Suprapubic skin (tissue), 4 donors: Measurements from ENCODE around the gene FKBP5. TPM values are rescaled to one million over a fixed set of nuclear protein-coding genes. Genes with fewer than 3 reads are reported as not detected.
"Not testable (repeated sequence)": the region's sequence is repeated elsewhere in the genome, so short reads cannot be mapped to it uniquely, and the experiment has no call there.

Source experiments
- DNase-seq, 2 donors: peaks; one replicate each; pipeline ENCODE4 v3.0.0-alpha.2; 2019; ENCODE audit warnings: low spot score in 2 of 2
- H3K27ac ChIP-seq: fragments of 200-600 bp; sonication (generic); one replicate; pipeline ENCODE4 v1.5.1; 2019
- H3K27me3 ChIP-seq: fragments of 200-600 bp; sonication (generic); one replicate; pipeline ENCODE4 v1.5.1; 2019
- H3K36me3 ChIP-seq: fragments of 200-600 bp; sonication (generic); one replicate; pipeline ENCODE4 v1.5.1; 2019
- H3K4me1 ChIP-seq: fragments of 200-600 bp; sonication (generic); one replicate; pipeline ENCODE4 v1.5.1; 2019
- H3K4me3 ChIP-seq: fragments of 200-600 bp; sonication (generic); one replicate; pipeline ENCODE4 v1.5.1; 2019; ENCODE audit warnings: mild to moderate bottlenecking
- H3K9me3 ChIP-seq: fragments of 200-600 bp; sonication (generic); one replicate; pipeline ENCODE4 v1.5.1; 2019
- CTCF ChIP-seq, 2 donors: fragments of 200-600 bp in 1 of 2; fragments of 450-650 bp in 1 of 2; sonication (generic) in 1 of 2; IDR thresholded peaks; one replicate each; pipeline ENCODE4 v1.5.1; 2016 to 2019; ENCODE audit warnings: antibody characterized with exemption in 2 of 2, mild to moderate bottlenecking in 1 of 2, moderate library complexity in 1 of 2
- EP300 ChIP-seq: sonication (generic); formaldehyde crosslinking; IDR thresholded peaks from one replicate; pipeline ENCODE4 v1.6.1; 2017; ENCODE audit warnings: antibody characterized with exemption
- POLR2A ChIP-seq, 2 donors: fragments of 450-650 bp; IDR thresholded peaks; one replicate each; pipeline ENCODE4 v1.6.1; 2017; ENCODE audit warnings: antibody characterized with exemption in 2 of 2, mild to moderate bottlenecking in 2 of 2, moderate library complexity in 2 of 2
- POLR2AphosphoS5 ChIP-seq, 3 donors: sonication (generic); formaldehyde crosslinking; IDR thresholded peaks; one replicate each; pipeline ENCODE4 v1.6.1; 2017; ENCODE audit warnings: antibody characterized with exemption in 3 of 3
- WGBS: methylation state at CpG from one replicate; pipeline ENCODE4 v1.1.5; 2018; 5-methylcytosine and 5-hydroxymethylcytosine counted together
- total RNA-seq, 4 donors: library from RNA; depleted of rRNA; stranded (reverse); fragments of >200 nt; gene quantifications; one replicate each; pipeline ENCODE4 v1.1.0, GENCODE V29; 2016

FKBP5 gene
- total RNA-seq, 4 donors from 2014 or later = 198 to 321 (median 244) TPM

GRCh38 chr6:35673755-35674154 is 15.0 kb downstream of the FKBP5 start:
- H3K4me1 ChIP-seq = peaks cover 66% of the 10 kb centered on the region
- TF ChIP-seq POLR2A (IDR thresholded peaks at IDR 0.05) = no peak
- TF ChIP-seq CTCF (IDR thresholded peaks at IDR 0.05) = no peak
- no peak for TF ChIP-seq POLR2AphosphoS5 (IDR thresholded peaks at IDR 0.05)
- no peak for TF ChIP-seq EP300
- peaks cover 33% of the 10 kb centered on the region for H3K36me3 ChIP-seq
- H3K9me3 ChIP-seq = no peaks in the 10 kb centered on the region
- 85% methylated on average over 1 of the region's 1 CpG for WGBS
- no peak overlapping the region for H3K27ac ChIP-seq
- no peaks in the 10 kb centered on the region for H3K27me3 ChIP-seq
- DNase-seq = no peak
- no peak overlapping the region for H3K4me3 ChIP-seq

GRCh38 chr6:35673284-35673666 is 15.4 kb downstream of the FKBP5 start:
- Histone ChIP-seq H3K4me1 (peaks cover 66% of the 10 kb centered on the region), H3K36me3 (peaks cover 28% of the 10 kb centered on the region)
- H3K27ac ChIP-seq, H3K27me3 ChIP-seq, DNase-seq, H3K4me3 ChIP-seq, H3K9me3 ChIP-seq: not testable (repeated sequence)
- 97% methylated on average over 2 of the region's 2 CpGs for WGBS

- 95% methylated on average over 9 of the region's 9 CpGs for WGBS
- Histone ChIP-seq H3K4me1 (peaks cover 51% of the 10 kb centered on the region), H3K36me3 (peaks cover 44% of the 10 kb centered on the region)
- H3K9me3 ChIP-seq, H3K27ac ChIP-seq, H3K27me3 ChIP-seq, DNase-seq, H3K4me3 ChIP-seq: not testable (repeated sequence)
Observed at GRCh38 chr6:35670453-35670852, 18.3 kb downstream of the FKBP5 start.

GRCh38 chr6:35669451-35670045 is 19.2 kb downstream of the FKBP5 start:
- DNase-seq = no peak
- TF ChIP-seq POLR2AphosphoS5 (IDR thresholded peaks at IDR 0.05) (no peak), CTCF (IDR thresholded peaks at IDR 0.05) (no peak), POLR2A (IDR thresholded peaks at IDR 0.05) (no peak), EP300 (no peak)
- Histone ChIP-seq H3K27ac (no peak overlapping the region), H3K36me3 (peaks cover 46% of the 10 kb centered on the region), H3K4me1 (peaks cover 50% of the 10 kb centered on the region), H3K9me3 (no peaks in the 10 kb centered on the region), H3K4me3 (peak overlapping the region; percentile 20), H3K27me3 (no peaks in the 10 kb centered on the region)
- 28% methylated on average over 1 of the region's 1 CpG for WGBS

GRCh38 chr6:35668744-35669450 is 19.8 kb downstream of the FKBP5 start:
- Histone ChIP-seq H3K27me3 (no peaks in the 10 kb centered on the region), H3K9me3 (no peaks in the 10 kb centered on the region), H3K4me3 (peak overlapping the region; percentile 20), H3K4me1 (peaks cover 51% of the 10 kb centered on the region), H3K36me3 (peaks cover 46% of the 10 kb centered on the region), H3K27ac (no peak overlapping the region)
- TF ChIP-seq EP300 = no peak
- no peak for TF ChIP-seq CTCF (IDR thresholded peaks at IDR 0.05)
- TF ChIP-seq POLR2A (IDR thresholded peaks at IDR 0.05) = no peak
- TF ChIP-seq POLR2AphosphoS5 (IDR thresholded peaks at IDR 0.05) = no peak
- DNase-seq = no peak

GRCh38 chr6:35668096-35668495 is 20.6 kb downstream of the FKBP5 start:
- Histone ChIP-seq H3K4me3 (no peak overlapping the region), H3K9me3 (no peaks in the 10 kb centered on the region), H3K4me1 (peaks cover 51% of the 10 kb centered on the region), H3K27ac (no peak overlapping the region), H3K27me3 (no peaks in the 10 kb centered on the region), H3K36me3 (peaks cover 43% of the 10 kb centered on the region)
- 82% methylated on average over 2 of the region's 2 CpGs for WGBS
- TF ChIP-seq POLR2AphosphoS5 (IDR thresholded peaks at IDR 0.05) (no peak), CTCF (IDR thresholded peaks at IDR 0.05) (no peak), EP300 (no peak), POLR2A (IDR thresholded peaks at IDR 0.05) (no peak)
- no peak for DNase-seq
